Peyer's patch (tissue), 4 donors: Measurements from ENCODE around the gene ACOX3. TPM values are rescaled to one million over a fixed set of nuclear protein-coding genes. Genes with fewer than 3 reads are reported as not detected.

ENCODE experiments used
- DNase-seq, 3 donors: peaks; one replicate each; pipeline ENCODE4 v3.0.0-alpha.2; 2017 to 2019
- H3K27ac ChIP-seq, 4 donors: fragments of 200-600 bp; sonication (generic); one replicate each; pipeline ENCODE4 v1.5.1; 2016 to 2019
- H3K27me3 ChIP-seq, 2 donors: fragments of 200-600 bp; sonication (generic); one replicate each; pipeline ENCODE4 v1.5.1; 2019
- H3K36me3 ChIP-seq, 3 donors: fragments of 200-600 bp; sonication (generic); one replicate each; pipeline ENCODE4 v1.5.1; 2016 to 2019
- H3K4me1 ChIP-seq, 4 donors: fragments of 200-600 bp; sonication (generic); one replicate each; pipeline ENCODE4 v1.5.1; 2016 to 2019
- H3K4me3 ChIP-seq, 4 donors: fragments of 200-600 bp; sonication (generic); 1 replicate in 3 of 4; 2 replicates in 1 of 4; pipeline ENCODE4 v1.5.1; 2016 to 2019; ENCODE audit warnings: mild to moderate bottlenecking in 1 of 4
- H3K9me3 ChIP-seq, 4 donors: fragments of 200-600 bp; sonication (generic); one replicate each; pipeline ENCODE4 v1.5.1; 2016 to 2019; ENCODE audit warnings: mild to moderate bottlenecking in 1 of 4
- CTCF ChIP-seq, 6 experiments: fragments of 450-650 bp in 4 of 6; fragments of 200-600 bp in 2 of 6; sonication (generic) in 1 of 6; IDR thresholded peaks; one replicate each; pipeline ENCODE4 v1.5.1; 2017 to 2019; ENCODE audit warnings: antibody characterized with exemption in 6 of 6, mild to moderate bottlenecking in 3 of 6, moderate library complexity in 1 of 6
- POLR2A ChIP-seq, 2 donors: fragments of 450-650 bp; IDR thresholded peaks; one replicate each; pipeline ENCODE4 v1.5.1; 2017; ENCODE audit warnings: antibody characterized with exemption in 2 of 2, mild to moderate bottlenecking in 2 of 2, moderate library complexity in 2 of 2
- total RNA-seq, 4 donors: library from RNA; depleted of rRNA; stranded (reverse); fragments of >200 nt; gene quantifications; one replicate each; pipeline ENCODE4 v1.1.0, GENCODE V29; 2016

Gene ACOX3
- total RNA-seq, 4 donors from 2014 or later, result 17.2 to 95.7 (median 43.7) TPM

DNA sequence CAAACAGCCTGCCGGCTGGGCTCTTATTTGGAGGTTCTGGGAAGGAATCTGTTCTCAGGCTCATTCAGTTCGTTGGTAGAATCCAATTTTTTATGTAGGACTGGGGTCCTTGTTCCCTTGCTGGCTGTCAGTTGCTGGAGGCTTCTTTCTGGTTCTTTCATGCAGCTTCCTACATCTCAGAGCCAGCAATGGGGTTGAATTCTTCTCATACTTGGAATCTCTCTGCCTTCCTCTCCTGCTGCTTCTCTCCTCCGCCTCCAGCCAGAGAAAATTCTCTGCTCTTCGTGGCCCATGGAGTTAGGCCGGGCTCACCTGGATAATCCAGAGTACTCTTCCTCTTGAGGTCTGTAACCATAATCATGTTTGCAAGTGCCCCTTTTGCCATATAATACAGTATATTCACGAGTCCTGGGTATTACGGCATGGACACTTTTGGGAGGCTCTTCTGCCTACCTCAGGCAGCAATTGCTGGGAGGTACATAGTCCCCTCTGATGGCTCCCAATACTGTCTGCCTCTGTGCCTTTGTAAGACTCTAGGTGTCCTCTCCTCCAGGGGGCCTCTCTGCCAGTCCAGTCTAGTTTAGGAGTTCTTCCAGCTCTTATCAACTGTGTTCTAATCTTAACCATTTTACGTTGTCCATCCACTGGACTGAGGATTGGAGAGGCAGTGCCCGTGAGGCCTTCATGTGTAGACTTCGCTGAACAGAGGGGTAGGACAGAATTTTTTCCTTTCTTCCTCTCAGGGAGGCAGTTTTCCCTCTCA is 2.3 kb upstream of the ACOX3 start:
- Histone ChIP-seq H3K4me3 (no peak overlapping the region), H3K4me1 (peaks cover 0 to 38% (median 14%) of the 10 kb centered on the region in 4 donors), H3K27me3 (no peaks in the 10 kb centered on the region), H3K9me3 (no peaks in the 10 kb centered on the region), H3K36me3 (peaks cover 0 to 18% (median 0%) of the 10 kb centered on the region in 3 donors), H3K27ac (no peak overlapping the region)
- DNase-seq, result no peak
- TF ChIP-seq POLR2A (IDR thresholded peaks at IDR 0.05) (no peak), CTCF (IDR thresholded peaks at IDR 0.05) (no peak)

- Histone ChIP-seq H3K4me1 (peaks cover 0 to 47% (median 14%) of the 10 kb centered on the region in 4 donors), H3K9me3 (no peaks in the 10 kb centered on the region), H3K27ac (no peak overlapping the region), H3K4me3 (peak overlapping the region; percentile 86 to 100 (median 100)), H3K27me3 (no peaks in the 10 kb centered on the region), H3K36me3 (peaks cover 0 to 8% (median 0%) of the 10 kb centered on the region in 3 donors)
- no peak for TF ChIP-seq CTCF (IDR thresholded peaks at IDR 0.05)
- DNase-seq, result no peak
Observed at GRCh38 chr4:8441499-8442091, 1.1 kb upstream of the ACOX3 start.

DNA sequence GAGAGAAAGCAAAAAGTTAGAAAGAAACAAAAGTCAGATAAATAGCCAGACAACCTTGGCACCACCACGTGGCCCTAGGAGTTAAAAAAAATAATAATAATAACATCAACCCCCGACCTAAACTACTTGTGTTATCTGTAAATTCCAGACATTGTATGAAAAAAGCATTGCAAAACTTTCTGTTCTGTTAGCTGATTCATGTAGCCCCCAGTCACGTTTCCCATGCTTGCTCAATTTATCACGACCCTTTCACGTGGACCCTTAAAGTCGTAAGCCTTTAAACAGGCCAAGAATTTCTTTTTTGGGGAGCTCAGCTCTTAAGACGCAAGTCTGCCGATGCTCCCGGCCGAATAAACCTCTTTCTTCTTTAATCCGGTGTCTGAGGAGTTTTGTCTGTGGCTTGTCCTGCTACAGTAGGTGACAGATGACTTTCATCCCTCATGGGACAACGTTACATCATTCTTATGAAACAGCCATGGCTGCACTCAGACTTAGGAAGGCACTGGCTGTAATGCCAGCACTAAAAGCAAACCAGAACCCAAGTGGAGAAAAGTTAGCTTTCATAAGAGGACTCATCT is 520 bp downstream of the ACOX3 start:
- Histone ChIP-seq H3K4me3 (peak overlapping the region; percentile 86 to 100 (median 100)), H3K27me3 (no peaks in the 10 kb centered on the region), H3K4me1 (peaks cover 0 to 61% (median 20%) of the 10 kb centered on the region in 4 donors), H3K9me3 (no peaks in the 10 kb centered on the region), H3K27ac (peak overlapping the region; percentile 78 to 98 (median 95)), H3K36me3 (no peaks in the 10 kb centered on the region)
- DNase-seq, result no peak
- TF ChIP-seq CTCF (IDR thresholded peaks at IDR 0.05) (no peak), POLR2A (IDR thresholded peaks at IDR 0.05) (no peak)

- no peak for DNase-seq
- H3K27ac ChIP-seq, result peak overlapping the region in 1 of 4 donors; percentile 92
- no peaks in the 10 kb centered on the region for H3K36me3 ChIP-seq
- H3K9me3 ChIP-seq, result no peaks in the 10 kb centered on the region
- peaks cover 0 to 70% (median 20%) of the 10 kb centered on the region in 4 donors for H3K4me1 ChIP-seq
- TF ChIP-seq CTCF (IDR thresholded peaks at IDR 0.05) (no peak), POLR2A (IDR thresholded peaks at IDR 0.05) (no peak)
- H3K27me3 ChIP-seq, result no peaks in the 10 kb centered on the region
- no peak overlapping the region for H3K4me3 ChIP-seq
Observed at GRCh38 chr4:8439168-8439567, 1.4 kb downstream of the ACOX3 start.

- DNase-seq, result no peak
- H3K4me3 ChIP-seq, result no peak overlapping the region
- peaks cover 0 to 72% (median 20%) of the 10 kb centered on the region in 4 donors for H3K4me1 ChIP-seq
- H3K27me3 ChIP-seq, result no peaks in the 10 kb centered on the region
- no peaks in the 10 kb centered on the region for H3K36me3 ChIP-seq
- peak overlapping the region in 1 of 4 donors; percentile 92 for H3K27ac ChIP-seq
- no peak for TF ChIP-seq POLR2A (IDR thresholded peaks at IDR 0.05)
- TF ChIP-seq CTCF (IDR thresholded peaks at IDR 0.05), result no peak
- no peaks in the 10 kb centered on the region for H3K9me3 ChIP-seq
Observed at GRCh38 chr4:8438743-8439142, 1.8 kb downstream of the ACOX3 start.
